ENCODE measurements around the gene ADM5.

Gene ADM5

DNA sequence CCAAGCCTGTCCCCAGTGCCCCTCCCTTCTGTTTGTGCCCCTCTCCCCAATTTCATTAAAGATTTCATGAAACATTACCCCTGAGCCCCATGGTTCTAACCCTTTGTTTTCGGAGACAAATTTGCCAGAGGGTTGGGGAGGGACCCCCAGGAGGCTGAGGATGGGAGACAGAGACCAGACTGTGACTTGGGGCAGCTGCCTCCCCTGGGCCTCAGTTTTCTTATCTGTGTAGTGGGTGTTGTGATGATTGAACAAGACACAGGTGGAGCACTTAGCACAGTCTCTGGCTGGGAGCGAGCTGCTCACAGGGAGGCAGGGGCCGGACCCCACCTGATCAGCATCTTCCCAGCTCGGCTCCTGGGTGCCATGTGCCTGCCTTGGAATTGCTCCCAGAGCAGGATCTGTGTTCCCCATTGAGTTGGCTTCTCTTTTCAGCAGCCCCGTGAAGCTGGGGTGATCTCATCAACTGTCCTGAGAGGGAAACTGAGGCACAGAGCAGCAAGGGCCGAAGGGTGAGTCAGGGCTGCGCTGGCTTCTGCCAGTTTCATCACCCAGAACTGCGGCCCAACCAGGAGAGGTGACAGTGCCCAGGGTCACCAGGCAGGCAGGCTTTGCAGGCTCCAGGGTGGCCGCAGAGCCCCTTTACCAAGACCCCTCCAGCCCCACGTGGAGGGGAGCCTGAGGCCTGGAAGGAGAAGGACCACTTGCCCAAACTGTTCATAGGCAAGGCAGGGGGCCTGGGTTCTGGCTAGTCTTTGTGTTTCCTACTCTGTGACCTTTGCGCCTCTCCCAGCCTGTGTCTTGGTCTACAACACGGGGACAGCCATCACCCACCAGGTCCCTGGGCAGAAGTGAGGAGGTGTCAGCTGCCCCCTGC, 30.6 kb upstream of the ADM5 start:
- no peak for DNase-seq (ENCODE audit: low read depth in 2 of 2)

DNA sequence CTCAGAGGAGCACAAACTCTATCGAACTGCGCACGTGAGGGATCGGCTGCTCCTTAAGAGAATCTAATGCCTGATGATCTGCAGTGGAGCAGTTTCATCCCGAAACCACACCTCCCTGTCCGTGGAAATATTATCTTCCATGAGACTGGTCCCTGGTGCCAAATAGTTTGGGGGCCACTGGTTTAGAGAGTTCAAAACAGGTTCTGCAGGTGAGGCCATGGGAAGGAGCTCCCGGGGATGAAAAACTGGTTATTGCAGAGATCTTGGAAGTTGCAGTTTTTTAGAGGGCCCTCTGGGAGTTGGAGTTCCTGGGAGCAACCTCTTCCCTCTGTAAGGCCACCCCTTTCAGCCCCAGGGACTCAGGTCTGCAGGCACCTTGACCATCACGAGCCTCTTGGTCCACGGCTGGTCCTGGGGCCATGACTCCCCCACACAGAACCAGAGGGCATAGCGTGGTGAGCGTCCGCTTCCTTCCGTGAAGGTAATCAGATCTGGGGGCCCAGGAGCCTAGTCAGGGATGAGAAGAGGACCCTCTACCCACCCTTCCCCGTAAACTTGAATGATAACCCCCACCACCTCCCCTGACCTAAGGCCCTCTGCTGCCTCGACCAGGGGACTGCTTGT, 28.9 kb upstream of the ADM5 start:
- no peak for DNase-seq (ENCODE audit: low read depth in 2 of 2)

DNA sequence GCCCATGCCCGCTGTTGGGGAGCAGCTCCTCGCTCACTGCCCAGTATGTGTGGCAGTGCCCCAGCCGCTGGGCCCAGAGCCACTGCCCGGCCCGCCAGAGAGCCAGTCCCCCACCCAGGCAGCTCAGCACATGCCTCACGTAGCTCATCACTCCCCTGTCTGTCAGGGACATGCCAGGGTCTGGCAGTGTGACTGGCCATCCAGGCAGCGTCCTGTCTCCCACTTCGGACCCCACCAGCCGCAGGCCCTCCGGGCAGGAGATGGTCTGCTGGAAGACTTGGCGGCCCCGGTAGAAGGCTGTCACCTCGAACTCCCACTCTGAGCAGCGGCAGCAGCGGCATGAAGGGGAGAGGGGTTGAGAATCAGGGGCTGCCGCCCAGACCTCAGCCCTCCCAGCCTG, 27.4 kb upstream of the ADM5 start:
- DNase-seq (ENCODE audit: low read depth in 2 of 2), result no peak

DNA sequence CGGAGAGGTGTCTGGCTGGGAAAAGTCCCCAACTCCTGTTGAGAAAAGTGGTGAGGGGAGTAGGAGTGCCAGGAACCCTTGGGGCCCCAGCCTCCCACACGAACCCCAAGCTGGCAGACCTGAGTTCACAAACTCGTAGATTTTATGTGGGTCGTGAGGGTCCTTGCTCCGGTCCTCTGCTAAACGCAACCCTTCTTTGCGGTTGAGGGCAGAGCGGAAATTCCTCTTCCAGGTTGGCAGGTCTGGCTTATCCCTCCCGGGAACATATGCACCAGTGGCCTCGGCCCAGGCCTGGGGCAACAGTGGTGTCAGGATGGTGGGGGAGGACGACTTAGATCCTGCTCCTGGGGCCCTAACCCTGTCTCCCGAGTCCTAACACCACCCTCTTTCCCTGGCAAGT, 26.2 kb upstream of the ADM5 start:
- no peak for DNase-seq (ENCODE audit: low read depth in 2 of 2)

DNA sequence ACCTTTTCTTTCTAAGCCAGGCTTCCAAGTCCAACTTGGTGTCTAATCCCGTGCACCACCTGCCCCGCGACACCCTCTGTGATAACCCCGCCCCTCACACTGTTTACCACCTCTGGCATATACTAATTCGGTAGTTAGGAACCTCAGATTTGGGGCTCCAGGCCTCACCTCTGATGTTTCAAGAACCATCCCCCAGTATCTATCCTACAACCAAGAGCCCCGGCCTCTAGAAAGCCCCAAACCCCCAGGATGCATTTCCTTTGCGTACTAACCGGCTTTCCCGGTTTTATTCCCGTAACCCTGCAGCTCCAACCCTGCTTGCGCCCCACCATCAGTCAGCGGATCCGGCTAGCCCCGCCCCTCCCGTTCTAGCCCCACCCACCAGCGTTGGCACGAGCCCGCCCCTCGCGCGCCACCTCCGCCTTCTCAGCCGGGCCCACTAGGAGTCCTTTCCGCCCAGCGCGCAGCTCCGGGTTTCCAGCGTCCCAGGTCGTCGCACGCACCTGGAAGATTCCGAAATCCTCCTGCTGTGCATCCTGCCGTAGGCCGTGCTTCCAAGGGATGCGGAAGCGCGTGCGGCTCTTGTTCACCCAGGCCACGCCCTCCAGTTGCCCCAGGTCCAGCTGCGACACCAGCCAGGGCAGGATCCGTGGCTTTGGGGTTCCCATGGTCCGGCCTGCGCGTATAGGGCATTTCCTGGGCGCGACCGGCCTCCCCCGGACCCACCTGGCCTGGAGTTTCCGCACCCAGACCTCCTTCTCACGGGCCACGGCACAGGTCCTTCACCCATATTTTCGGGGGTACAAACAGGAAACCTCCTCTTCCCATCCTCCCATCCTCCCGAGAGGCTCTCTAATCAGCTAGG, 25.0 kb upstream of the ADM5 start:
- DNase-seq (ENCODE audit: low read depth in 2 of 2), result peak; percentile 81 to 83

DNA sequence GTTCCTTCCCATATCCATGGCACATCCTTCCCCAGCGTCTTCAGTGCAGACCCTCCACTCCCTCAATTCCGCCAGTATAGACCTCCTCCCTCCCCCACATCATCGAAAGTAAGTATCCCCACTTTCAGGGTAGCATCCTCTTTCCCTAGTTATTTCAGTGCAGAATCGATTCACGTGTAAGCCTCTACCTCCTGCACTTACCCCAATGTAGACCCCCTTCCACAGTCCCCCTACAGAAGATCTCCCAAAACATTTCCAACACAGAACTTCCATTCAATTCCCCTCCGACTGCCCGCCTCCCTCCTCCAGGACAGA, 24.4 kb upstream of the ADM5 start:
- DNase-seq (ENCODE audit: low read depth in 2 of 2), result no peak

DNA sequence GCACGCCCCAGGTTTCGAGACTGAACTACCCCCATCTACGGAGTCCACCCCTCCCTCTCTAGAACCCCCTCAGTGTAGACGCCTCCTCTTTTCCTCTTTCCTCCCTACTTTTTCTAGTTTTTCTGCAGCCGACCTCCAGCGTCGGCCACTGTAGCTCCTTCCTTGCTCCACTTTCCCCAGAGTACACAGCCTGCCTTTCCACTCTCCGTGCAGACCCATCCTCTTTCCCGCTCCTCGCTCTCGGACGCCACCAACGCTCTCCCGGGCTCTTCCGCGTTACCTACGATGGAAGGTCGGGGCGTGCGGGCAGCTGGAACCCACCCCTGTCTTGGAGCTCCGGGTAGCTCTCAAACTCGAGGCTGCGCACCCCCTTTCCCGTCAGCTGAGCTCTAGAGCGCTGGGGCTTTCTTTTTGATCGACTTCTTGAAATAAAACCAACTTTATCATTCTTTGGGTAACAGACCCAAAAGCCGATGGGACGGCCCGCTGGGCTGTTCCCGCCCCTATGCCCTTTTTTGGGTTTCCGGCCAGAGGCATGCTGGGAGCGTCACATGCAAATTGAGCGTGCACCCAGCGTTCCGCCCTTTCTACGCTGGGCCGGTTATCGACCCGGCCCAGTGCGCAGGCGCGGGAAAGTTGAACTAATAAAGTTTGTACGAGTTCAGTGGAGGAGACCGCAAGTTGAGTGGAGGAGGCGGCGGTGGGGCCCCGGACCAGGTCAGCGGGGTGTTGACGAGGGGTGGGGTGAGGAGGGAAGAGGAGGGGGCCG, 23.9 kb upstream of the ADM5 start, which contains the start of the genes BCL2L12 and IRF3:
Gene BCL2L12 (plus strand): TSS at position 583 of the 769 bp plus-strand sequence. CDS start 760 bp downstream, outside the sequence.
Gene IRF3 (minus strand): TSS at position 507 of the 769 bp plus-strand sequence. CDS start 1,019 bp downstream, outside the sequence.
- peak; percentile 97 for DNase-seq (ENCODE audit: low read depth in 2 of 2)

DNA sequence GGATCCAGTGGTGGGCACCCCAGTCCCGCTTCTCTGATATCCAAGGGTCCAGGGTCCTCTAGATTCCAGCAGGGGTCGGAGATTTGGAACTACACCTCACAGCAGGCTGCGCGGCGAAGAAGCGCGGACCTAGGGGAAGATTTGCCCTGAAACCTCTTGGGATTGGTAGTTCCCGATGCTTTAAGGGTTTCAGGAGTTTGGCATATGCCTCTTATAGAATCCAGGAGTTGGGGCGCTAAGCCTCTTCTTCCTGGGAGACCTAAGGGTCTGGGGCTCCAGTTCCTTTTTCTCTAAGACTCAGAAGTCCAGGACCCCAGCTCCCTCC, 23.3 kb upstream of the ADM5 start:
- DNase-seq (ENCODE audit: low read depth in 2 of 2), result no peak

DNA sequence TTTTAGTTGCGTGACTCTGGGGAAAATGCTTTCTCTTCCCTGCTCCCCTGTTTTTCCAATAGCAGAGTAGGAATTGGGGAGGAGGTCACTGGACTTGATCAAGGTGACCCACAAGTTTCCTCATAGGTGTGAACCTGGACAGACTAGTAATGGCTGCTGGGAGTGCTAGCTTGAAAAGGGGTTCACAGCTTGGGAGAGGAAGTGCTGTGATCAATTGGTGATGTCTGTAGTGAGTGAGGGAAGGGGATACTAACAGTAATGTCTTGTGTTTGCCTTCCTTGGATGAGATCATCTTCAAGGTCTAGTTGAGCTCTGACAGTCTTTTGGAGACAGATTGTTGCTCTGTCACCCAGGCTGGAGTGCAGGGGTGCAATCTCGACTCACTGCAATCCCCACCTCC, 21.9 kb upstream of the ADM5 start:
- DNase-seq (ENCODE audit: low read depth in 2 of 2), result no peak

DNA sequence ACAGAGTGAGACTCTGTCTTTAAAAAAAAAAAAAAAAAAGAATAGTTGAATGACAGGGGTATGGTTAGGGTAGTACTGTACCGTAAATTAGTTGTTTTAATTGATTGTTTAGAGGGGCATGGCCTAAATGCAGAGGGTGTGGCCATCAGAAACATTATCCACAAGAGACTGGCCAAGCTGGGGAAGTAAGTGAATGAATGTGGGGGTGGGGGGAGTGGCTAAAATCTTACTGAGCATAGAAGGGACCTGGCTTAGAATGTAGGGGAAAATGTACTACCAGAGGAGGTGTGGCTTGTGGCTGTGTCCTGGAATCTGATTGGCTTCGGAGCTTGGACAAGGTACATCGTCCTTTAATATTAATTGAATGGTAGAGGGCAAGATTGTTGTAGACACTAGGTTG, 19.9 kb upstream of the ADM5 start:
- no peak for DNase-seq (ENCODE audit: low read depth in 2 of 2)

DNA sequence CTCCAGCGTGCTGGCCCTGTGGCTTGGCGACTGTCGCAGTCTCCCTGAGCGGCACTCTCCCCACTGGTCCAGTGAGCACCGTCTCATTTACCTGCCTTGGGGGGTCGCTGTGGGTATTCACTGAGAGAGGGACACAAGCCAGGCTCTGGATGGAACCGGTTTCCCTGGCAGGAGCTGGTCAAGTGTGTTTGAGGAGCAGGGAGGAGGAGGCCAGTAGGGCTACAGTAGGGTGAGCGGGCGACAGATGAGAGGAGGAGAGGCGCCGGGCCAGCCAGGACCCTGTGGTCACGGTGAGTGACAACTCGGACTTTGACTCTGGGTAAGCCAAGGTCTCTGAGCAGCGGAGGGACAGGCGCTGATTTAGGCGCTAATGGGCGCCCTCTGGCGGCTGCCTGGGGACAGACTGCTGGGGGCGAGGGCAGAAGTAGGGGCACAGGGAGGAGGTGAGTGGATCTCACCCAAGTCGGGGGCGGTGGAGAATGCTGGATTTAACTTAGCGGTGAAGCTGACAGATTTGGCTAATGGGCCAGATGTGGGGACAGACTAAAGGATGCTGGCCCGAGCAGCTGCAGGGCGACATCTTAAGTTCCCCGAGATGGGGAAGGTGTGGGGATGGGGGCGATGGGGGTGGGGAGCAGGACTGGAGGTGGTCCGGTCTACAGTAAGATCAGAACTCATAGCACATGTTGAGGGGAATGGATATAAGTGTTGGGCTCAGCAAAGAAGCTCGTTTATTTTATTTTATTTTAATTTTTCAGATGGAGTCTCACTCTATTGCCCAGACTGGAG, 17.1 kb upstream of the ADM5 start:
- peak; percentile 60 to 62 for DNase-seq (ENCODE audit: low read depth in 2 of 2)

DNA sequence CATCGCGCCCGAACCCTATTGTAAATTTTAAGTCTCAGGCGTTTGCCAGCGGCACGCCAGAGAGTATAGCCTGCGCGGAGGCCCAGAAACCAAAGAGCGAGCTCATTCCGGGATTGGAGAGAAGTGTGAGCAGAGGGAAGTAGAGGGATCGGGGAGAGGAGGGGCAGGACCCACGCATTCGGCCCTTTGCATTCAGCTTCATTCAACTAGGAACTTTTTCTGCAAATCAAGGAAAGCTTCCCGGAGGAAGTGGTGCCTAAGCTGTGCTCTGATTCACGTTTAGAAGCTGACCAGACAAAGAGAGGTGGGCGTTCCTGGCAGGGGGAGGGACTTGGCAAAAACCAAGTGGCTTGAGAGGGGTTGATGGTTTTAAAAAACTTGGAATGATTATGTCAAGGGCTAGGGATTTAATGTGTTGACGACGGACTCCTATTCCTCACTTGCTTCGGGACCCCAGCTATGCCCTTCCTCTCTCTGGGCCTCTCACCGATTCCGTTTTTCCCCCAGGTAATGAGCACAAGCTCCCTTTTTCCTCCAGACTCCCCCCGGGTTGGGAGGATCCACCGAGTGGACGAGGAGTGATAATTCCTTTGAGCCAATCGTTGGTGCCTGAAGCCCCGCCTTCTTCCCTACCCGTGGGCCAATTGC, 13.1 kb upstream of the ADM5 start:
- peak in 1 of 2 donors; percentile 36 for DNase-seq (ENCODE audit: low read depth in 2 of 2)

DNA sequence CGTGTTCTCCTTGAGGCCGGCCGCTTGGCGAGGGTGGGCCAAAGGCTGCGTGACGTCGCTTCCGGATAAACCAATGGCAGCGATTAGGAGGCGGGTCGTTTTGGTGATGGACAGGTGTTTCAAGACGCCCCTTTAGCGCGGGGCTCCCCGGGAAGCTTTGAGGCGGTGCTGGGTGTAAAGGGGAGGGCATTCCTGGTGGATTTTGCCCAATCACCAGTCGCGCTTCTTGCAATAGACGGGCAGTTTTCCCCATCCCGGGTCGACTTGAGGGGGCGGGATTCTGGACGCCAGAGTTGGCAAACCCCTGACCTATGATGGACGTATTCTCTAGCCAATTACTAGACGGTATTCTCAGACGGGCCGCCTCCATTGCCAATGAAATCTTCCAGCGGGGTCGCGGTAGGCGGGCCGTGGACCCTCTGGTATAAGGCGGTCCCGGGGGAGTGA, 12.6 kb upstream of the ADM5 start:
- DNase-seq (ENCODE audit: low read depth in 2 of 2), result peak; percentile 95 to 99

DNA sequence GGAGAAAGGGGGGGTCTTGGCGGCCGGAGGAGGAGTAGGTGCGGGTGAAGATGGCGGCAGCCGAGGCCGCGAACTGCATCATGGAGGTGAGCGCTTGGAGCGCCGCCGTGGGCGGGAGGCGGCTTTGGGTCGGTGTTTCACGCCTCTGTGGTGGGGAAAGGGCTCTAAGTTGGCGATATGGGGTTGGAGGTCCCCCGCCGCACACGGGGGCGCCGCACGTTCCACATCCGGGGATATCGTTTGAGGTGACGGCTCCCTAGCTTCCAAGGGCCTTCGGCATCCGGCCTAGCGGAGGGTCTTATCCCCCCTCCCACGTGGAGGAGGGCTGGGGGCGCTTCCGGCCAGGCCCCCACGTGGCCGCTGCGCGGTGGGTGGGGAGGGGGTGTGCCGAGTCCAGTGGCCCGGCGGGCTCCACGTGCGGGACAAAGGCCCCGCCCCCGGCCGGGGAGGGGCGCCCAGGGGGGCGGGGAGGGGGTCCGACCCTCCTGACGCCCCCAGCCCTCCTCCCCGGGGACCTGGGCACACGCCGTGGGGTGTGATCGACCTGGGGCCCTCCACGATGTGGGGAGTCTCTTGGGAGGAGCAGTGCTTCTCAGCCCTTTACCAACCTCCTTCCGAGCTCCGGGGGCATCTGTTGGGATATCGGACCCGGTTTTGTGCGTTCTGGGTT, 12.0 kb upstream of the ADM5 start, which contains the start of gene PRMT1:
Gene PRMT1 (plus strand): TSS at position 41 of the 670 bp plus-strand sequence. CDS start 10 bp downstream, at position 51.
- peak; percentile 23 to 46 for DNase-seq (ENCODE audit: low read depth in 2 of 2)

DNA sequence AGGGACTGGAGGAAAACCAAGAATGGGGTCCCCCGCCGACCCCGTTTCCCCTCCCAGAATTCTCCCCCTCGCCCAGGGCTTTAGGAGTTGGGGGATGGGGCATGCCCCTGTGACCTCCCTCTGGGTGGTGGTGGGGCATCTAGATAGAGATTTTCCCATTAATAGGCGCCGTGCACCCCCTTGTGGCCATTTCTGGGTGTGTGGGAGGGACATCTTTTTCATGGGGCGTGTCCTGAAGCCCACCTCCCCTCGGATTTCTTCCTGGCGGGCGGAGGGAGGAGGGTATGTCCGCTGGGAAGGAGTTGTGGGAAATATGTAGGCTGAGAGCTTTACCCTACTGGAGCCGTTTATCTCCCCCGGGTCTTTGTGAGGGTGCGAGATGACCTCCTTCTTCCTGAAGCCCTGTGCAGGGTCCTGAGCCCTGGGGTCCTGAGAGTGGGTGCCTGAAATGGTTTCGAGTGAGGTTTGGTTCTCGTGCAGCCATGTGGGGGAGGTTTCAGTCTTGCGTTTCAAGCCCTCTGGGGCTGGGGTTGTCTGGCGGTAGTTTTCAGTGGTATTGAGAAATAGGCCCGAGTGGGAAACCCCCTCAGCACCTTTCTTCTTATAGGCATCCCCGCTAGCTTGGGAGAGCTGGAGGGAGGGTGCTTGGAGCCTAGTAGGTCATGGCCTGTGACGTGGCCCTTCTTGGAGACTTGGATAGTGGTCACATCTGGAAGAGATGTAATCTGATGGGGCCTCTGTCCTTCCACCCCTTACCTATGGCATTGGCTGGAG, 11.3 kb upstream of the ADM5 start:
- peak; percentile 65 to 74 for DNase-seq (ENCODE audit: low read depth in 2 of 2)

DNA sequence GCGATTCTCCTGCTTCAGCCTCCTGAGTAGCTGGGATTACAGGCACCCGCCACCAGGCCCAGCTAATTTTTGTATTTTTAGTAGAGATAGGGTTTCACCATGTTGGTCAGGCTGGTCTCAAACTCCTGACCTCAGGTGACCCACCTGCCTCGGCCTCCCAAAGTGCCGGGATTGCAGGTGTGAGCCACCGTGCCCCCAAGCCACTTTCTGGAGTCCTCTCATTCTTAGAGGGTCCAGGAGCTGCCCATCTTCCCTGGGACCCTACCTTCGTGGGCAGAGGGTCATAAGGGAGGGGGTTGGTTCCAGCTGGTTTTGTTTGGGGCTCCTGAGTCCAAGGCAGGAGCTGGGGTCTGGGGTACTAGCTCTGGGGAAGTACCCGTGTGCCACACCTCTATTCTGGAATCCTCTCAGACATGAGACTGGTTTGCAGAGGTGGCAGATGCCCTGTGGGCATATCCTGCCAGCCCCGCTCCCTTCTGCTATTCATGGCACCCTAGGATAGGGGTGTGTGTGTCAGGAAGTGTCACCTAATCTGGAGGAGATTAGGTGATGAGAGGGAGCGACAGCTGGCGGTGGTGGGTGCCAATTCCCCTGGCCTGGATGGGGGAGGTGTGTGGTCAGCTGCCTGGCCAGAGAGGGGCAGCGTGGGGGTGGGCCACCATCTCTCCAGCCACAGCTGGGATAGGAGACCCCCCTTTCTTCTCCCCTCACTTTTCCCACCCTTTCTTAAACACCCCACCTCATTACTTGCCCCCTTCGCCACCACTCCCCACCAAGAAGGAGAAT, 10.2 kb upstream of the ADM5 start:
- no peak for DNase-seq (ENCODE audit: low read depth in 2 of 2)

DNA sequence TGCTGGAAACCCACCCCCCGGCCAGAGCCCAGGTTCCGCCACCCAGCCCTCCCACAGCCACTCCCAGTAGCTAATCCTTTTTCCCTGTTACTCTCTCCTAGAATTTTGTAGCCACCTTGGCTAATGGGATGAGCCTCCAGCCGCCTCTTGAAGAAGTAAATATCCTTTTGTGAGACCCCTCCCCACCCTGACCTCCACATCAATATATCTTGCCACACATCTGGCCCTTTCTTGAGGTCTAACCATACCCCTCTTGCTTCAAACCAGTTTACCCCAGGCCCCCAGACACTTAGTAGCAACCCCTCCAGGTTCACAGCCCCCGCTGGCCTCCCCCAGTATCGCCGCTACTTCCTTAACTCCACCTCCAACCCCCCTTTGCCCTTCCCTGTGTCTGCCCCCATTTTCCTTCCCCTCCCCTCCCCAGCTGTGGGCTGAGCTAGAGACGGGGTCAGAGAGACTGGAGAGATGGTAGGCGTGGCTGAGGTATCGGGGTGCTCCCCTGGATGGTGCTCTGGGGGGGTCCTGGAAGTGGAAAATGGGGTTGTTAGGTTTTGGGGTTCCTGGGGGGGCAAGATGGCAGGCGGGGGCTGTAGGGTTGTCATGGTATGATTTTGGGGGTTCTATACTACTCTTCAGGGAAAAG, 9.5 kb upstream of the ADM5 start:
- DNase-seq (ENCODE audit: low read depth in 2 of 2), result no peak

All from stimulated activated CD8-positive, alpha-beta memory T cell treated with anti-CD3 and anti-CD28 coated beads, Interleukin-7, amount 100 ng/mL, for 4 hours (primary cell).